ENCODE data around the gene EPS8L2. TPM values are rescaled to one million over a fixed set of nuclear protein-coding genes. Genes with fewer than 3 reads are reported as not detected.
A peak's percentile ranks its signal among the peaks of the same experiment; 100 is the strongest.

Gene EPS8L2
- total and polyA plus RNA-seq, 10 of the 15 experiments (the other 5 are each of a cell fraction or from before 2014, with no cell fraction given) = 0.76 to 20.0 (median 9.7) TPM

DNA sequence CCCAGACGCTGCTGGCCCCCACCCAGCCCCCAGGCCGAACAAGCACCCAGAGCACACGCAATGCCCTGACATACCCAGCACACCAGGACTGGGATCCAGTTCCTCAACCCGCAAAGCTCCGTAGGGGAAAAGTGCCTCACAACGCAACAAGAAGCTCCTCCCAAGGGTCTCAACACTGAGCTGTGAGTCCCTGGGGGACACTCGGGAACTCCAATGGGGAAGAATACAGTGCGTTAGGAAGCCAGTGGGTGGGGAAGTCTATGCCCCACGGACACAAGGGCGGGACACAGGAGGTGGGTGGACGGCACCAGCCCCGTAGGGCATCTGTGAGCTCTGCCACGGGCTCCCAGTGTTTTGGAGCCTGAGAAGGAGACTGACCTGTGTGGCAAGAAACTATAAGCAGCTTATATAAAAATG, 12.6 kb upstream of the EPS8L2 start:
- H3K27ac ChIP-seq (ENCODE audit: control insufficient read depth, insufficient read depth) = peak overlapping the region; percentile 10; the same call in 1 of the 2 replicates
- ChIA-PET SMC1A (ENCODE audit: uncharacterized antibody, unreplicated experiment) (interaction anchor here (0.9 to 1.3 kb wide), 2 partner anchors 29 to 31 kb away, joined by 3 to 4 read pairs; no protein-coding TSS in a partner anchor), RAD21 (ENCODE audit: unreplicated experiment) (interaction anchor here (1.7 to 8.1 kb wide), 2 partner anchors 27 to 33 kb away, joined by 5 to 112 read pairs; no protein-coding TSS in a partner anchor), CTCF (interaction anchor here (0.7 to 5.8 kb wide), 2 partner anchors 31 to 244 kb away, joined by 4 to 127 read pairs; no protein-coding TSS in a partner anchor), POLR2A (interaction anchor here (0.9 to 6.5 kb wide), 4 partner anchors 10 to 149 kb away, joined by 3 to 72 read pairs (median 4); partner anchors contain the start of genes IRF7, POLR2L and TSPAN4)
- in situ Hi-C loops (cut with MboI) (no loop called here), intact Hi-C loops (cut with micrococcal nuclease; ENCODE audit: unreplicated experiment) (no loop called here)
- no peaks in the 10 kb centered on the region for H3K27me3 ChIP-seq (replicated peaks in 1 of 2; ENCODE audit: control insufficient read depth in 2 of 2, insufficient read depth in 2 of 2, low read length in 1 of 2)
- H3K36me3 ChIP-seq (ENCODE audit: control insufficient read depth in 2 of 2, insufficient read depth in 2 of 2, low read length in 1 of 2) = peaks cover 6 to 8% of the 10 kb centered on the region in 2 experiments; a peak in 3 of 4 replicates
- ATAC-seq = no peak
- H3K4me3 ChIP-seq = peak overlapping the region; percentile 65
- WGBS (ENCODE audit: insufficient coverage, insufficient replicate concordance, low lambda C conversion rate, missing lambda C conversion rate) = 36% methylated on average over 13 of the region's 13 CpGs
- H4K20me1 ChIP-seq (ENCODE audit: control insufficient read depth, insufficient read depth) = no peaks in the 10 kb centered on the region; the same call in 1 of the 2 replicates
- H2AFZ ChIP-seq (ENCODE audit: control insufficient read depth, low read depth, low read length) = peak overlapping the region; percentile 21
- H3K4me1 ChIP-seq (ENCODE audit: control insufficient read depth, insufficient read depth, low read length) = peaks cover 24% of the 10 kb centered on the region
- no peak for FAIRE-seq
- H3K4me2 ChIP-seq (ENCODE audit: control insufficient read depth, insufficient read depth) = peak overlapping the region; percentile 79
- BruUV-seq (replicated peaks) = no TSS peak
- peaks cover 37% of the 10 kb centered on the region for H3K79me2 ChIP-seq (ENCODE audit: control insufficient read depth, insufficient read depth, low read length)
- no peak for DNase-seq (ENCODE audit: low read depth, low spot score)
- peak; percentile 23; the same call in 1 of the 2 replicates for TF ChIP-seq EED (IDR thresholded peaks at IDR 0.05; ENCODE audit: low read depth)
- TF ChIP-seq SUZ12 (IDR thresholded peaks at IDR 0.05; ENCODE audit: unreplicated experiment) = no peak
- H3K9ac ChIP-seq (ENCODE audit: control insufficient read depth, insufficient read depth, low read length) = peak overlapping the region; percentile 48
- no peaks in the 10 kb centered on the region for H3K9me3 ChIP-seq (replicated peaks; ENCODE audit: control insufficient read depth, insufficient read depth, low read length)

- Histone ChIP-seq H3K9me3 (replicated peaks; ENCODE audit: control insufficient read depth, insufficient read depth, low read length) (no peaks in the 10 kb centered on the region), H3K79me2 (ENCODE audit: control insufficient read depth, insufficient read depth, low read length) (peaks cover 37% of the 10 kb centered on the region), H4K20me1 (ENCODE audit: control insufficient read depth, insufficient read depth) (no peaks in the 10 kb centered on the region; the same call in 1 of the 2 replicates), H3K27ac (ENCODE audit: control insufficient read depth, insufficient read depth) (peak overlapping the region; percentile 10; the same call in 1 of the 2 replicates), H3K27me3 (replicated peaks in 1 of 2; ENCODE audit: control insufficient read depth in 2 of 2, insufficient read depth in 2 of 2, low read length in 1 of 2) (no peaks in the 10 kb centered on the region), H3K9ac (ENCODE audit: control insufficient read depth, insufficient read depth, low read length) (peak overlapping the region; percentile 48), H3K4me3 (peak overlapping the region; percentile 65), H3K4me2 (ENCODE audit: control insufficient read depth, insufficient read depth) (peak overlapping the region; percentile 79), H3K36me3 (ENCODE audit: control insufficient read depth in 2 of 2, insufficient read depth in 2 of 2, low read length in 1 of 2) (peaks cover 3 to 6% of the 10 kb centered on the region in 2 experiments; a peak in 3 of 4 replicates), H3K4me1 (ENCODE audit: control insufficient read depth, insufficient read depth, low read length) (peaks cover 24% of the 10 kb centered on the region), H2AFZ (ENCODE audit: control insufficient read depth, low read depth, low read length) (no peak overlapping the region)
- CTCF ChIA-PET = interaction anchor here (0.7 to 5.8 kb wide), 2 partner anchors 31 to 245 kb away, joined by 4 to 127 read pairs; no protein-coding TSS in a partner anchor
- 24% methylated on average over 15 of the region's 15 CpGs for WGBS (ENCODE audit: insufficient coverage, insufficient replicate concordance, low lambda C conversion rate, missing lambda C conversion rate)
- no TSS peak for BruUV-seq (replicated peaks)
- ATAC-seq (no peak), DNase-seq (ENCODE audit: low read depth, low spot score) (no peak), FAIRE-seq (no peak)
- SMC1A ChIA-PET (ENCODE audit: uncharacterized antibody, unreplicated experiment) = interaction anchor here (0.9 to 1.3 kb wide), 2 partner anchors 28 to 30 kb away, joined by 3 to 4 read pairs; no protein-coding TSS in a partner anchor
- RAD21 ChIA-PET (ENCODE audit: unreplicated experiment) = interaction anchor here (1.6 to 8.1 kb wide), 4 partner anchors 26 to 139 kb away, joined by 4 to 112 read pairs (median 20); no protein-coding TSS in a partner anchor
- TF ChIP-seq POLR2A (IDR thresholded peaks at IDR 0.05; ENCODE audit: low read depth, low read length) (peak; percentile 28; the same call in 1 of the 2 replicates), IKZF2 (IDR thresholded peaks at IDR 0.05) (0 out of 4 replicates have a peak, but pooled peaks of 1 of the 2 experiments have one; percentile 16), IKZF1 (conservative IDR thresholded peaks at IDR 0.05) (peak; percentile 41; the same call in 1 of the 2 replicates), RUNX3 (IDR thresholded peaks at IDR 0.05; ENCODE audit: low read length) (peak; percentile 4; the same call in 1 of the 2 replicates), NR2F1 (conservative IDR thresholded peaks at IDR 0.05) (peak; percentile 29; the same call in 1 of the 2 replicates), POU2F2 (IDR thresholded peaks at IDR 0.05; ENCODE audit: borderline replicate concordance, low read depth, low read length) (no peak)
- TF ChIP-seq, protein P1, sequence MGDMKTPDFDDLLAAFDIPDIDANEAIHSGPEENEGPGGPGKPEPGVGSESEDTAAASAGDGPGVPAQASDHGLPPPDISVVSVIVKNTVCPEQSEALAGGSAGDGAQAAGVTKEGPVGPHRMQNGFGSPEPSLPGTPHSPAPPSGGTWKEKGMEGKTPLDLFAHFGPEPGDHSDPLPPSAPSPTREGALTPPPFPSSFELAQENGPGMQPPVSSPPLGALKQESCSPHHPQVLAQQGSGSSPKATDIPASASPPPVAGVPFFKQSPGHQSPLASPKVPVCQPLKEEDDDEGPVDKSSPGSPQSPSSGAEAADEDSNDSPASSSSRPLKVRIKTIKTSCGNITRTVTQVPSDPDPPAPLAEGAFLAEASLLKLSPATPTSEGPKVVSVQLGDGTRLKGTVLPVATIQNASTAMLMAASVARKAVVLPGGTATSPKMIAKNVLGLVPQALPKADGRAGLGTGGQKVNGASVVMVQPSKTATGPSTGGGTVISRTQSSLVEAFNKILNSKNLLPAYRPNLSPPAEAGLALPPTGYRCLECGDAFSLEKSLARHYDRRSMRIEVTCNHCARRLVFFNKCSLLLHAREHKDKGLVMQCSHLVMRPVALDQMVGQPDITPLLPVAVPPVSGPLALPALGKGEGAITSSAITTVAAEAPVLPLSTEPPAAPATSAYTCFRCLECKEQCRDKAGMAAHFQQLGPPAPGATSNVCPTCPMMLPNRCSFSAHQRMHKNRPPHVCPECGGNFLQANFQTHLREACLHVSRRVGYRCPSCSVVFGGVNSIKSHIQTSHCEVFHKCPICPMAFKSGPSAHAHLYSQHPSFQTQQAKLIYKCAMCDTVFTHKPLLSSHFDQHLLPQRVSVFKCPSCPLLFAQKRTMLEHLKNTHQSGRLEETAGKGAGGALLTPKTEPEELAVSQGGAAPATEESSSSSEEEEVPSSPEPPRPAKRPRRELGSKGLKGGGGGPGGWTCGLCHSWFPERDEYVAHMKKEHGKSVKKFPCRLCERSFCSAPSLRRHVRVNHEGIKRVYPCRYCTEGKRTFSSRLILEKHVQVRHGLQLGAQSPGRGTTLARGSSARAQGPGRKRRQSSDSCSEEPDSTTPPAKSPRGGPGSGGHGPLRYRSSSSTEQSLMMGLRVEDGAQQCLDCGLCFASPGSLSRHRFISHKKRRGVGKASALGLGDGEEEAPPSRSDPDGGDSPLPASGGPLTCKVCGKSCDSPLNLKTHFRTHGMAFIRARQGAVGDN (IDR thresholded peaks at IDR 0.05) = no peak
- in situ Hi-C loops (cut with MboI) (no loop called here), intact Hi-C loops (cut with micrococcal nuclease; ENCODE audit: unreplicated experiment) (no loop called here)
- POLR2A ChIA-PET = interaction anchor here (0.9 to 6.5 kb wide), 5 partner anchors 10 to 149 kb away, joined by 3 to 72 read pairs (median 5); partner anchors contain the start of genes IRF7, POLR2L, RPLP2 and TSPAN4
Observed at GRCh38 chr11:693887-694562, 12.0 kb upstream of the EPS8L2 start.

Measured in GM12878 (cell line).